Astrocyte (in vitro differentiated cells and primary cell): ENCODE results near the gene MTRF1L.

Experiments used
- EZH2 ChIP-seq: IDR thresholded peaks from 2 replicates; pipeline ENCODE4 v1.6.1; 2012; ENCODE audit warnings: mild to moderate bottlenecking, low read length, inconsistent platforms; ENCODE audit not compliant: insufficient read depth
- TF ChIP-seq, protein P1 (sequence below): IDR thresholded peaks from 2 replicates; pipeline ENCODE4 v1.5.1; 2011; ENCODE audit warnings: low read depth, mild to moderate bottlenecking, inconsistent platforms, low read length, moderate library complexity; ENCODE audit not compliant: insufficient read depth

GRCh38 chr6:153000243-153000642 lies 2.3 kb downstream of the MTRF1L start:
- no peak for TF ChIP-seq EZH2
- TF ChIP-seq, protein P1, sequence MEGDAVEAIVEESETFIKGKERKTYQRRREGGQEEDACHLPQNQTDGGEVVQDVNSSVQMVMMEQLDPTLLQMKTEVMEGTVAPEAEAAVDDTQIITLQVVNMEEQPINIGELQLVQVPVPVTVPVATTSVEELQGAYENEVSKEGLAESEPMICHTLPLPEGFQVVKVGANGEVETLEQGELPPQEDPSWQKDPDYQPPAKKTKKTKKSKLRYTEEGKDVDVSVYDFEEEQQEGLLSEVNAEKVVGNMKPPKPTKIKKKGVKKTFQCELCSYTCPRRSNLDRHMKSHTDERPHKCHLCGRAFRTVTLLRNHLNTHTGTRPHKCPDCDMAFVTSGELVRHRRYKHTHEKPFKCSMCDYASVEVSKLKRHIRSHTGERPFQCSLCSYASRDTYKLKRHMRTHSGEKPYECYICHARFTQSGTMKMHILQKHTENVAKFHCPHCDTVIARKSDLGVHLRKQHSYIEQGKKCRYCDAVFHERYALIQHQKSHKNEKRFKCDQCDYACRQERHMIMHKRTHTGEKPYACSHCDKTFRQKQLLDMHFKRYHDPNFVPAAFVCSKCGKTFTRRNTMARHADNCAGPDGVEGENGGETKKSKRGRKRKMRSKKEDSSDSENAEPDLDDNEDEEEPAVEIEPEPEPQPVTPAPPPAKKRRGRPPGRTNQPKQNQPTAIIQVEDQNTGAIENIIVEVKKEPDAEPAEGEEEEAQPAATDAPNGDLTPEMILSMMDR, result no peak
